ENCODE data around the gene PDE1C.

PDE1C gene

DNA sequence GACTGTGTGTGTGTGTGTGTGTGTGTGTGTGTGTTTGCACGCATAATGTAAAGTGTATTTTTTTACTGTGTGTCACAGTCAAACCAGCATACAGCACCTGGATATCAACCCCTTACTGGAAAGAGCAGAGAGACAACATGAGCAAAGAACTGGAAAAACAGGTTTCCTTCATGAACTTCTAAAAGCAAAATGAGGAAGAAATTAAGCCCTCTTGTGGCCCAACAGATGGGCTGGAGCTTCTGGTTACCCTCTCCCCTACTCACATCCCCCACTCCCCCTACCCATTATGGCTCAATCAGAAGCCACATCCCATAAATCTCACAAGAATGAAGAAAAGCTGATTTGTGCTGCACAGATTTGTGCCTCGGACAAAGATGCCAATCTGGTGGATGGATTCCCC lies 36.2 kb downstream of the PDE1C start:
- Histone ChIP-seq H3K4me2 (ENCODE audit: low read length) (no peak overlapping the region), H3K4me3 (ENCODE audit: low read length) (no peak overlapping the region), H3K27me3 (ENCODE audit: low read depth, low read length) (no peaks in the 10 kb centered on the region; the same call in 1 of the 2 replicates), H3K36me3 (replicated peaks; ENCODE audit: low read depth, low read length) (no peaks in the 10 kb centered on the region), H3K27ac (ENCODE audit: low read length) (no peak overlapping the region), H3K9me3 (ENCODE audit: insufficient read depth, low read length) (no peaks in the 10 kb centered on the region), H4K20me1 (ENCODE audit: insufficient read depth, low read length) (no peaks in the 10 kb centered on the region), H3K79me2 (ENCODE audit: low read length) (no peaks in the 10 kb centered on the region), H3K9ac (ENCODE audit: low read length) (no peak overlapping the region), H2AFZ (ENCODE audit: low read depth, low read length) (no peak overlapping the region), H3K4me1 (ENCODE audit: low read length) (no peaks in the 10 kb centered on the region)
- TF ChIP-seq EZH2phosphoT487 (IDR thresholded peaks at IDR 0.05; ENCODE audit: low read depth) = no peak
- TF ChIP-seq, protein P1, sequence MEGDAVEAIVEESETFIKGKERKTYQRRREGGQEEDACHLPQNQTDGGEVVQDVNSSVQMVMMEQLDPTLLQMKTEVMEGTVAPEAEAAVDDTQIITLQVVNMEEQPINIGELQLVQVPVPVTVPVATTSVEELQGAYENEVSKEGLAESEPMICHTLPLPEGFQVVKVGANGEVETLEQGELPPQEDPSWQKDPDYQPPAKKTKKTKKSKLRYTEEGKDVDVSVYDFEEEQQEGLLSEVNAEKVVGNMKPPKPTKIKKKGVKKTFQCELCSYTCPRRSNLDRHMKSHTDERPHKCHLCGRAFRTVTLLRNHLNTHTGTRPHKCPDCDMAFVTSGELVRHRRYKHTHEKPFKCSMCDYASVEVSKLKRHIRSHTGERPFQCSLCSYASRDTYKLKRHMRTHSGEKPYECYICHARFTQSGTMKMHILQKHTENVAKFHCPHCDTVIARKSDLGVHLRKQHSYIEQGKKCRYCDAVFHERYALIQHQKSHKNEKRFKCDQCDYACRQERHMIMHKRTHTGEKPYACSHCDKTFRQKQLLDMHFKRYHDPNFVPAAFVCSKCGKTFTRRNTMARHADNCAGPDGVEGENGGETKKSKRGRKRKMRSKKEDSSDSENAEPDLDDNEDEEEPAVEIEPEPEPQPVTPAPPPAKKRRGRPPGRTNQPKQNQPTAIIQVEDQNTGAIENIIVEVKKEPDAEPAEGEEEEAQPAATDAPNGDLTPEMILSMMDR (IDR thresholded peaks at IDR 0.05; ENCODE audit: low read depth, low read length) = no peak

DNA sequence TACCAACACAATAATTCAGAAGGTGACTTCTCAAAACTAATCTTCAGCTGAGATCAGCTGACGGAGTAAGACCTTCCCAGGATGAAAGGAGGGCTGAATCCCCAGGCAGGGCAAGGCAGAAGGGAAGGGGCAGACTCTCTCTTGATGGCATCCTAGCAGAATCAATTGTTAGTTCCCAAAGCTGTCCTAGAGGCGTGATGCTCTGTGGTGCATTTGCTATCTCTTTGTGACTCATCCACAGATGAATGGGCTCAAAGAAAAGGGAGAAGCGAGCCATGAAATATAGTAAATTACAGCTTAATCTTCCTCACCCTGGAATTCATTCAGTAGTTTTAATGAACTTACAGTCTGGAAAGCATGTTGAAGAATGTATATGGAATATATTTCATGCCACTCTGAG lies 37.2 kb downstream of the PDE1C start:
- no peak overlapping the region for H2AFZ ChIP-seq (ENCODE audit: low read depth, low read length)
- no peaks in the 10 kb centered on the region for H4K20me1 ChIP-seq (ENCODE audit: insufficient read depth, low read length)
- H3K4me1 ChIP-seq (ENCODE audit: low read length) = no peaks in the 10 kb centered on the region
- H3K4me2 ChIP-seq (ENCODE audit: low read length) = no peak overlapping the region
- H3K79me2 ChIP-seq (ENCODE audit: low read length) = no peaks in the 10 kb centered on the region
- H3K9ac ChIP-seq (ENCODE audit: low read length) = no peak overlapping the region
- H3K27me3 ChIP-seq (ENCODE audit: low read depth, low read length) = no peaks in the 10 kb centered on the region; the same call in 1 of the 2 replicates
- no peak overlapping the region for H3K4me3 ChIP-seq (ENCODE audit: low read length)
- TF ChIP-seq, protein P1 (IDR thresholded peaks at IDR 0.05; ENCODE audit: low read depth, low read length) = no peak
- no peak for TF ChIP-seq EZH2phosphoT487 (IDR thresholded peaks at IDR 0.05; ENCODE audit: low read depth)
- H3K9me3 ChIP-seq (ENCODE audit: insufficient read depth, low read length) = no peaks in the 10 kb centered on the region
- no peak overlapping the region for H3K27ac ChIP-seq (ENCODE audit: low read length)
- no peaks in the 10 kb centered on the region for H3K36me3 ChIP-seq (replicated peaks; ENCODE audit: low read depth, low read length)

DNA sequence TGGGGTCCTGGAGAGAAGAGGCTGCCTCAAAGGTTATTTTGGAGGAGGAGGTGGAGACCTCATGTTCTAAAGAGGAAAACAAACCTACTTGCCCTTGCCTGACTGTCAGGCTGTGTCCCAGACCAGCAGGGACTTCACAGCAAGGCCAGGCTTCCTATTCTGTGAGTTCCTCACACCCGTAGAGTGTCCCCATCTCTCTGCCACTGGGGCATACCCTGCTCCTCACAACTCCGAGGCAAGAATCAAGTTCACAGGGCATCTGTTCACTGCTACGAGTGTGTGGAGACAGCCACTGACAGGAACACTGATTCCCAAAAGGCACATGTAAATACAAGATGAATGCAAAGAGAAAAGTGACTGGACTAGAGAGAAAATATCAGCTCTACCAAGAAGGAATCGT lies 38.0 kb downstream of the PDE1C start:
- H3K27ac ChIP-seq (ENCODE audit: low read length) = no peak overlapping the region
- no peak overlapping the region for H3K9ac ChIP-seq (ENCODE audit: low read length)
- no peaks in the 10 kb centered on the region for H3K9me3 ChIP-seq (ENCODE audit: insufficient read depth, low read length)
- H3K4me3 ChIP-seq (ENCODE audit: low read length) = no peak overlapping the region
- H3K27me3 ChIP-seq (ENCODE audit: low read depth, low read length) = no peaks in the 10 kb centered on the region; the same call in 1 of the 2 replicates
- no peaks in the 10 kb centered on the region for H3K4me1 ChIP-seq (ENCODE audit: low read length)
- H3K79me2 ChIP-seq (ENCODE audit: low read length) = no peaks in the 10 kb centered on the region
- H2AFZ ChIP-seq (ENCODE audit: low read depth, low read length) = no peak overlapping the region
- H4K20me1 ChIP-seq (ENCODE audit: insufficient read depth, low read length) = no peaks in the 10 kb centered on the region
- no peaks in the 10 kb centered on the region for H3K36me3 ChIP-seq (replicated peaks; ENCODE audit: low read depth, low read length)
- no peak overlapping the region for H3K4me2 ChIP-seq (ENCODE audit: low read length)
- TF ChIP-seq EZH2phosphoT487 (IDR thresholded peaks at IDR 0.05; ENCODE audit: low read depth) = no peak
- TF ChIP-seq, protein P1 (IDR thresholded peaks at IDR 0.05; ENCODE audit: low read depth, low read length) = no peak

DNA sequence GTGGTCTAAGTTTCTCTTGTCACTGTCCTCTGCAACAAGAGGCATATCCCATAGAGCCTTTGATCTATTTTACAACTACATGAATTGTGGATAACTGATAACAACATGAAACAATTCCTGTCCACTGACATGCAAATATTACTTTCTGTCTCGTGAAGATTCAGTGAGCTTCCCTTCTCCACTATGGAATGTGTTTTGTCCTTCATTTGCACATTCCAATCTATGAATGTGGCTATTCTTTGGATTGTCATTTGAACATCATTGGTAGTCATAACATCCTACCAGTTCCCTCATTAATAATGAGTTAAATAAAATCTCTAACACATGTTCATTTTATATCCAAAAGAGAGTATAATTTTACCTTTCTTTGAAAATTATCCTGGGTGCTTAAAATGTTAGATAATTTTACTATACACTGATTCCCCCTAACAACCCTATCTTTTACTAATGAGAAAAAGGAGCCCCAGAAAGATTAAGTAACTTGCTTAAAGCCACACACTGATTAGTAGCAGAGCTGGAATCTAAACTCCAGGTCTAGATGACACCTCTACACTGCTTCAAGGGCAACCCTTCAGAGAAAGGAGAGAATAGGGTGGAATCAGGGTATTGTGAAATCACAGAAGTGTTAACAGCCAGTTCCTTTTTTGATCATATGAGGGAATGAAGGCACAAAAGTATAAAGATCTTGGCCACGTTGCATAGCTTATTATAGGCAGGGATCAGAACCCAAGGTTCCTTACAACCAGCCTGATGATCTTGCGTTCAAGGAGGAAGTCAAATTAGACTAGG lies 39.1 kb downstream of the PDE1C start:
- H3K9ac ChIP-seq (ENCODE audit: low read length) = no peak overlapping the region
- no peaks in the 10 kb centered on the region for H3K36me3 ChIP-seq (replicated peaks; ENCODE audit: low read depth, low read length)
- no peak overlapping the region for H3K27ac ChIP-seq (ENCODE audit: low read length)
- no peak overlapping the region for H2AFZ ChIP-seq (ENCODE audit: low read depth, low read length)
- no peaks in the 10 kb centered on the region; the same call in 1 of the 2 replicates for H3K27me3 ChIP-seq (ENCODE audit: low read depth, low read length)
- H4K20me1 ChIP-seq (ENCODE audit: insufficient read depth, low read length) = no peaks in the 10 kb centered on the region
- TF ChIP-seq EZH2phosphoT487 (IDR thresholded peaks at IDR 0.05; ENCODE audit: low read depth) = no peak
- no peaks in the 10 kb centered on the region for H3K9me3 ChIP-seq (ENCODE audit: insufficient read depth, low read length)
- H3K4me2 ChIP-seq (ENCODE audit: low read length) = no peak overlapping the region
- no peaks in the 10 kb centered on the region for H3K4me1 ChIP-seq (ENCODE audit: low read length)
- no peak overlapping the region for H3K4me3 ChIP-seq (ENCODE audit: low read length)
- no peaks in the 10 kb centered on the region for H3K79me2 ChIP-seq (ENCODE audit: low read length)

Data from OCI-LY3 (cell line).